ENCODE results near the gene GYPC.
"Not testable (repeated sequence)": the region's sequence is repeated elsewhere in the genome, so short reads cannot be mapped to it uniquely, and the experiment has no call there.

The GYPC gene

DNA sequence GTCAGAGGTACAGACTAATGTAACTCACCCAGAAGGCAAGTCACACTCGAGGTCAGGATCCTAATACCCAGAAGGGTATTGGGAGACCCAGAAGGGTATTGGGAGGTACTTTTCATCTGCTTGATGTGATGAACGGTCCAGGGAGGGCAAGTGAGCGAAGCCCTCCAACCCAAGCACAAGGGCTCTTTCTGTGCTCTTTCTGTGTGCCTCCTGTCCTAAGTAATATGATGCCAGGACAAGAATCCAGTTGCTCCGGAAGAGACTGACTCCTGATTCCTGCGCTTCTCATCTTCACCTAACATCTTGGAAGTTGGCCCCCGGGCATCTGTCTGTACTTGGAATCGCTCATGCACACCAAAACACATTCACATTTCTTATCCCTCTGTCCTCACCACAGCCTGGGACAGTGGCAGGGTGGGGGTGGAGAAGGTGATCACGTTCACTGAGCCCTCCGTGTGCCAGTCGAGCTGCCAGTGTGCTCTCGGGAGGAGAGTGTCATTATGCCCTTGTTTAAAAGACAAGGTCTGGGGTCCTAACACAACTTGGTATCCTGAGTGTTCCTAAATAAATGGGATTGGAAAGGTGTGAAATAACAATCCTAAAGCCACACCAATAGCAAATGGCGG lies 17.1 kb downstream of the GYPC start:
- no peak for DNase-seq

DNA sequence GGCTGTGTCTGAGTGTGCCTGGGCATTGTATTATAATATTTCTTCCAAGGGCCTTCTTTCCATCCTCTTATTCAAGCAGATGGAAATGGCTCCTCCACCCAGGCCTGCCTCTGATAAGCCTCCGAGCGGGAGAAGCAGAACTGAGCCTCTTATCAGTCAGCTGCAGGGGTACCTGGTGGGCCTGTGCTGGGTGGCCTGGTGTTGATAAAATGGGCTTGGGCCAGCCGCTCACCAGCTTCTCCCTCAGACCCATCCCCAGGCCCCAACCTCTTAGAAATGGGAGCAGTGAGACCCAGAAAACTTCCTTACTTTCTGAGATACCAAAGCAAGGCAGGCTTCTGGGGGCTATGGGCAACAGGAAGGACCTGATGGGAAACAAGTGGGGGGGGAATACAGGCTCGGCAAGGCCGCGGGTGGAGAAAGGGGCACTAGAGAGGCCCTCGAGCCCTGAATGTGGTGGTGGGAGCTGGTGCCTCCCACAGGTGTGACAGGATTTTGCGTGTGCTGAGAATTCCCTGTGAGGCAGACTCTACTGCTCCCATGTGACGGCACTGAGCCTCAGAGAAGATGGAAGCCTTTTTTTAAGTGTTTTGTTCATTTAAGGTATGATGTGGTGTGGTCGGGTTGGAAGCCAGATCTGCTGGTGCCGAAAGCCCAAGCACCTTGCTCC lies 18.3 kb downstream of the GYPC start:
- DNase-seq: no peak

DNA sequence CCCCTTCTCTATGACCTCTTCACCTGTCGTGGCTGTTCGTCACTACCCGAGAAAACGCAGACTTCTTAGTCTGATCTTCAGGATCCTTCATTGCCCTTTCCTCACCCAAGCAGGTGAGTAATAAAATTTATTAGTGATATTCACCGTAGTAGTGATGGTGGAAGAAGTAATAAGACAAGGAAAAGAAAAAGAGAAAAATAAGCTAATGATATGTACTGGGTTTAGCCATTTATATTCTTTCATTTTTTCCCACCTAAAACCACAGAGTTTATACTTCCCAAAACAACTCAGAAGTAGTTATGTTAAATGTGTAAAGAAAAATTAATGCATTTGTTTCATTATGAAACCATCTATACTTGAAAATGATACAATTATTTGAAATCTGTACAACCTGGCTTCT lies 19.7 kb downstream of the GYPC start:
- DNase-seq: no peak

DNA sequence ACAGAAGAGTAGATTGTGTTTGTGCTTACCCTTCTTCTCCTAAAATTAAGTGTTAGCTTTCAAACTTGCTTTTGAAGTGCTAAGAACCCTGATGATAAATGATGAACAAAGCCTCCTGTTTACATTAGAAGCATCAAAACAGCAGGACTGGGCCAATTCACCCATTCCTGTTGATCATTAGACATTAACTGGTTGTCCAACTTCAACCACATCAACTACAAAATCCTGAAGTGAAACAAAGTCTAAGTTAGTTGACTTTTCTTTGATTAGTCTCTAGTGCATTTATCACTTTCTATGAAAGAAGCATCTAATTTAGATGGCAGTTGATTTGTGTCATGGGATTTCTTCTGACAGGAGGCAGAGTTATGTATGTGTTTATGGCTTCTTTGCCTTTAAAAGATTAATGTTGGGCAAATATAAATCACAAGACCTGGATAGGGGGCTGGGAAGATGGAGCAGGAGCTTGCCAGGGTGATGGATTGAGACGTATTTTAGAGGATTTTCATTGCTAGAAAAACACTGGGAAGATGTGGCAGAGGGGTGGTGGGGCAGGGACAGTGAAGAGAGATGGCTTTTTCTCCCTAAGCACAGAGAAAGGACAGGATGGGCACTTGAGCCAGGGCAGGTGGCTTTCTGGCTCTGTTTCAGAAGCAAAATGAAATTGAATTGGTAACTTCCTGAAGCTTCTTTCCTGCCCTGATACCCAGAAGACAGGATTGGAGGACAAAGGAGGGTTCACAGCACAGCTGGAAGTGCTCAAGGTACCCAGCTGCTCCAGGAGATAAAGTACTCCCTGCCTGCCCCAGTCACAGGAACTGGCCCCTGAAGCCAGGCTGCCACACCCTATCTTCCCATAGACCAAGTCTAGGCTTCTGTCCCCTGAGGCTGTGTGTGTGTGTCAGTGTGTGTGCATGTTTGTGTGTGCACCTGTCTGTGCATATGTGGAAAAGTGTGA lies 20.5 kb downstream of the GYPC start:
- DNase-seq: no peak

DNA sequence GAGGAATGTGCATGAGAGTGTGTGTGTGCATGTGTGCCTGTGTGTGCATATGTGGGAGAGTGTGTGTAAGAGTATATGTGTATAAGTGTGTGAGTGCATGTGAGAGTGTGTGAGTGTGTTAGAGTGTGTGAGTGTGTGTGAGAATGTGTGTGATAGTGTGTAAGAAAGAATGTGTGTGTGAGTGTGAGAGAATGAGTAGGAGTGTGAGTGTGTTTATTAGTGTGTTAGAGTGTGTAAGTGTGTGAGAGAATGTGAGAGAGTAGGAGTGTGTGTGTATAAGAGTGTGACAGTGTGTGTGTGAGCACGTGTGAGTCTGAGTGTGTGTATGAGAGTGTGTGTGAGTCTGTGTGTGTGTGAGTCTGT lies 21.2 kb downstream of the GYPC start:
- no peak for DNase-seq

DNA sequence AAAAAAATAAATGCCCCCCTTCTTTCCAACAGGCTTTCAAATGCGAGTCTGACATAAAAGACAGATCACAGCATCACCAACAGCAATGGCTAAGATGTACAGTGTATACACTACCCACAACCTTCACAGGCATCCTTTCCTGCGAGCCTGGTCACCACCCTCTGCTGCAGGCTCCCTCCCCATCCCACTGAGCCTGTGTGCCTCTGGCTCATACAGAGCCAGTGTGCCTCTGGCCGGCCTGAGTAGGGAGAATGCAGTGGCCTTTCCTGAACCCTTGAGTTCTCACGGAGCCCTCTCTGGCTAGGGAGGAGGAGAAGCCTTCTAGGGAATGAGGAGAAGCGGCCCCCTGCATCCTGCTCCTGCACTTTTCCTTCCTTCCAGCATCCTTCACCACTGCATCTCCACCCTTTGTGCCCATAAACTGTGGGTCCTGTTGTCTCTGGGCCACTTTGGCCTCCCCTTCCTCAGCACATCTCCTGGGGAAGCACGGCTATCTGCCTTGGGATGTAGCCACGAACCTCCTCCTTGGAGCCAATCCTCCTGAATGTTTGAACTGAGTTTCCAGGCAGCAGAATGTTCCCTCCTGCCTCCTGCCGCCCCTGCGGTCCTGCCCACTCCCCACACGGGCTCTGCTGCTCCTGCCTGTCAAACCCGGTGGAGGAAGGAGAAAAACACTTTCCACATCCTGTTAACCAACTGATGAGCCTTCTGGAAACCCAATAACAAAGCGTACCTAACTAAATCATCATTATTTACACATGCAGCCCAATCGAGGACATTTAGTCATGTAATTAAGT lies 22.5 kb downstream of the GYPC start:
- DNase-seq: no peak

DNA sequence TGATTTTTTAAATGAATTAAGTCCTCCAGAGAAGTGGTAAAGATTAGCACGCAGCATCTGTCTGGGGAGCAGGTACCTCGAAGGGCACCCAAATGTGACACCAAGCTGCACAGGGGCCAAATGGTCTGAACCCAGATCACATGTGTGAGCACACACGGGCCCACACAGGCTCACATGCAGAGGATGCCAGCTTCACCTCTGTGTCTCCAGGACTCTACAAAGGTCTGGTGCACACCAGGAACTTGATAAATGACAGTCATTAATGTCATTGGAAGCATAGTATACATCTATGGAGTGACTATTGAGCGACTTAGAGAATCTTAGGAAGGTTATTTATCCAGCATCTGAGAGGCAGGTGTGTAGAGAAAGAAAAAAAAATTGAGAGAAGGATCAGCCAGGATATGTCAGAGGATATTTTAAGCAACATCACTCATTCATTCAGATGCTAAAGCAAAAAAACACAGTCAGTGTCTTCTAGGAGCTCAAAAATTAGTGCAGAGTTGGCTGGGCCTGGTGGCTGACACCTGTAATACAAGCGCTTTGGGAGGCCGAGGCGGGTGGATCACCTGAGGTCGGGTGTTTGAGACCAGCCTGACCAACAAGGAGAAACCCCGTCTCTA lies 23.2 kb downstream of the GYPC start:
- DNase-seq: no peak

DNA sequence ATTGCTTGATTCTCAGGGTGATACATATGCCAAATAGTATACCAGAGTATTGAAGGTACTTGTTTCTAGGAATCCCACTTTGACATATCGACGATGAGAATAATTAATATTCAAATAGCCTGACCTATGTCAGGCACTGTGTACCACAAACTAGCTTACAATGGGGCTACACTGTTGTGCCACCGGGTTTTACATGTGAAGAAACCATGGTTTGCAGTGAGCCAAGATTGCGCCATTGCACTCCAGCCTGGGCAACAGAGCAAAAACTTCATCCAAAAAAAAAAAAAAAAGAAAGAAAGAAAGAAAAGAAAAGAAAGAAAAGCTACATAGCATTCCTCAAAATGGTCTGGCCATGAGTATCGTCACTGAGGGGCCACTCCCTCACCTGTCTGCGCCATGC lies 25.5 kb downstream of the GYPC start:
- no peak for DNase-seq

DNA sequence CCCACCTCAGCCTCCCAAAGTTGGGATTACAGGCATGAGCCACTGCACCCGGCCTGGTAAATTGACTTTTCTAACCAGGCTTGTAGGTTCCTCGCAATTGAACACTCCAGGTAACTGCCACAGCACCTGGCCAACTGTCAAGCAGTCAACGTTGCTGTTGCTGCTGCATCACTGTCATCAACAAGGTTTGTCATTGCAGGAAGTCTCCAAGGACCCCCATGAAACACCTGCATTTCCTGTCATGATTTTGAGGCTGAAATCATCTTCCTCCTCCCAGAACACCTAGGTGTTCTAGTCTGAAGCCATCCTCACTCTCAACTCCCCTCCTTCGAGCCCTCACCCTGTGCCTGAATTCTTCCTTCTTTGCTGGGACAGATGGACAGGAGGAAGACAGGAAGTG lies 29.7 kb downstream of the GYPC start:
- DNase-seq: no peak

DNA sequence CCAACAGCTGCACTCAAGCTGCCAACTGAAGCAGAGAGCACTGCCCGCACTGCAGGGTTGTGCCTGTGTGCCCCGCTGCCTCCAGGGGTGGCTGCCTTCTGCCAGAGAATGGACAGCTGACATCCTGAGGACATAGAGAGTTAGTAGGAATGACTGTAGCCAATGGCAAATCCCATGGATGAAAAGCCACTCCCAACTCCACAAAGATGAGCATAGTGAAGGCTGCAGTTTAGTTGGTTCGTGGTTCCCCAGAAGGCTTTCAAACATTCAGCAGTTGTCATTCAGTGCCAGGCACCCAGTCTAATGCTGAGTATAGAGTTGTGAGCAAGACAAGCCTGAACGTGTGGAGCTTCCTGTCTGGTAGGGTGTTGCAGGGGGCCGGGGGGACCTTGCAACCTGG lies 30.3 kb downstream of the GYPC start:
- no peak for DNase-seq

DNA sequence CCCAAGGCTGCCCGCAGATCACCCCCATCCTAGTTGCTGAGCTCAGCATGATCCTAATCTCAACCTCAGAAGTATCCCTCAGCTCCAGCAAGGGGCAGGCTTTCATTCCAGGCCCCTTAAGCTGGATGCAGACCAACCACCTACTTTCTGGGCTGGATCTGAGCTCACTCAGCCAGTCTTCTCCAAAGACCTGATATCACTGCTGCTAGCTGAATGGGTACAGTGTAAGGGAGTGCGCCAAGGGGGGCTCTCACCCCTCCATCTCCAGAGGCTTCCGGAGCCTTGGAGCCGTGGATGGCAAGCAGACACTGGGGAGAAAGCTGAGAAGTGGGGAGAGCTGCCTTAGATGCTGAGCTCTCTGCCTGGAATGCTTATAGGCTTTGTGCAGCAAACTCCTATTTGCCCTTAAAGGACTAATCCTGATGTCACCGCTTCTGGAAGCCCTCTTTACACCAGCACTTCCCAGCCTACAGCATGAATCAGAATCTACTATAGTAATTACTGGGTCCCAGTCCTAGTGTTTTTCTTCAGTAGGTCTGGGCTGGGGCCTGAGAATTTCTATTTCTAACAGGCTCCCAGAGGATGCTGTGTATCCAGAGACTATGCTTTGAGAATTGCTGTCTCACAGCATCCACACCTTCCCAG lies 31.0 kb downstream of the GYPC start:
- DNase-seq: no peak

DNA sequence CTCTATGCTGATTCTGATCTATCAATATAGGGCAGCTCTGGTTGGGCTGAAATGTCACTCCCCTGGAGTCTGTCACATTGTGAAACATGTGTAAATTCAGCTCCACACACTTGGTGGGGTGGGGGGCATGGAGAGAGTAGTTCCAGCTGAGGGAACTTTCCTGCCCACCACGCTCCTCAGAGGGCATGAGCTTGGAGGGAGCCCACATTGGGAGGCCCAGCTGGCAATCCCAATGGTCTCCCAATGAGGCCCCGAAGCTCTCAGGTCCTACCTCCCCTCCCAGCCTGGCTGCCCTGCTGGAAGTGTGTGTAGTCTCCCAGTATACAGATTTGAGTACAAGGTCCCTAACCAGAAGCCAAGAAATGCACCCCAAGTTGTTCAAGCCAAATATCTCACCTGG lies 31.5 kb downstream of the GYPC start:
- no peak for DNase-seq

DNA sequence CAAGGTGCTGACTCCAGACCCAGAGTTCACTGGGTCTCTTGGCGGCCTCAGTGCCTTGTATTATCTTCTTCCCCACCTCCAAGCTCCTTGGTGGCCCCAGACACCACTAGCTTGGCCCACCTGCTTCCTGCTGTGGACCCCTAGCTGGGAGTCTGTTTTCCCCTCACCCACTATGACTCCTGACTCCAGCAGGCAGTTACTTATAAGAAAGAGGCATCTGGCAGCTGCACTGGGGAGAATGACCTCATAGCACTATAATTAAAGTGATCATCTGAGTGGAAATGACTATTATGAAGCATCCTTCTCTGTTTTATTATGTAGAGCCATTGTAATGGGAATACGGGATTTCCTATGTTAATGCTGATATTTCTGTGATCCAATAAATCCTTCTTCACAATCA lies 32.6 kb downstream of the GYPC start:
- not testable (repeated sequence) for DNase-seq

DNA sequence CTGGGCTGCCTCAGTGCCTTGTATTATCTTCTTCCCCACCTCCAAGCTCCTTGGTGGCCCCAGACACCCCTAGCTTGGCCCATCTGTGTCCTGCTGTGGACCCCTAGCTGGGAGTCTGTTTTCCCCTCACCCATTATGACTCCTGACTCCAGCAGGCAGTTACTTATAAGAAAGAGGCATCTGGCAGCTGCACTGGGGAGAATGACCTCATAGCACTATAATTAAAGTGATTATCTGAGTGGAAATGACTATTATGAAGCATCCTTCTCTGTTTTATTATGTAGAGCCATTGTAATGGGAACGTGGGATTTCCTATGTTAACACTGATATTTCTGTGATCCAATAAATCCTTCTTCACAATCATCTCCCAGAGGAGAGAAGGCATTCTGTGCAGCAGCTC lies 36.3 kb downstream of the GYPC start:
- DNase-seq: not testable (repeated sequence)

DNA sequence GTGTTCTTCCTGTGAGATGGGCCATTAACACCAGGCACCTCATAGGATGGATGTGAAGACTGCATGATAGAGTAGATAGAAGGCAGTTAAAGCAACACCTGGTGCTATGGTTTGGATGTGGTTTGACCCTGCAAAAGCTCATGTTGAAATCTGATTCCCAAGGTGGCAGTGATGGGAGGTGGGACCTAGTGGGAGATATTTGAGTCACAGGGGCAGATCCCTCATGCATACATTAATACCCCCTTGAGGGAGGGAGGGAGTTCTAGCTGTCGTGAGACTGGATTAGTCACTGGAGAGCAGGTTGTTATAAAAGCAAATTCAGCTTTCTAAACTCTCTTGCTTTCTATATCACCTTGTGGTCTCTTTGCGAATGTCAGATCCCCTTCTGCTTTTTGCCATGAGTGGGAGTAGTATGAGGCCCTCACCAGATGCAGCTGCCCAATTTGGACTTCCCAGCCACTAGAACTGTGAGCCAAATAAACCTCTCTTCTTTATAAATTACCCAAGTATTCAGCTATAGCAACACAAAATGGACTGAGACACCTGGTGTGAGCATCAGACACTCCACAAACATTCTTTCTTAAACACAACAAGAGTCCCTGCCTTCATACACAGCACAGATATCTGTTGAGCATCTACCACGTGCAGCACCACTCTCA lies 37.1 kb downstream of the GYPC start:
- not testable (repeated sequence) for DNase-seq

DNA sequence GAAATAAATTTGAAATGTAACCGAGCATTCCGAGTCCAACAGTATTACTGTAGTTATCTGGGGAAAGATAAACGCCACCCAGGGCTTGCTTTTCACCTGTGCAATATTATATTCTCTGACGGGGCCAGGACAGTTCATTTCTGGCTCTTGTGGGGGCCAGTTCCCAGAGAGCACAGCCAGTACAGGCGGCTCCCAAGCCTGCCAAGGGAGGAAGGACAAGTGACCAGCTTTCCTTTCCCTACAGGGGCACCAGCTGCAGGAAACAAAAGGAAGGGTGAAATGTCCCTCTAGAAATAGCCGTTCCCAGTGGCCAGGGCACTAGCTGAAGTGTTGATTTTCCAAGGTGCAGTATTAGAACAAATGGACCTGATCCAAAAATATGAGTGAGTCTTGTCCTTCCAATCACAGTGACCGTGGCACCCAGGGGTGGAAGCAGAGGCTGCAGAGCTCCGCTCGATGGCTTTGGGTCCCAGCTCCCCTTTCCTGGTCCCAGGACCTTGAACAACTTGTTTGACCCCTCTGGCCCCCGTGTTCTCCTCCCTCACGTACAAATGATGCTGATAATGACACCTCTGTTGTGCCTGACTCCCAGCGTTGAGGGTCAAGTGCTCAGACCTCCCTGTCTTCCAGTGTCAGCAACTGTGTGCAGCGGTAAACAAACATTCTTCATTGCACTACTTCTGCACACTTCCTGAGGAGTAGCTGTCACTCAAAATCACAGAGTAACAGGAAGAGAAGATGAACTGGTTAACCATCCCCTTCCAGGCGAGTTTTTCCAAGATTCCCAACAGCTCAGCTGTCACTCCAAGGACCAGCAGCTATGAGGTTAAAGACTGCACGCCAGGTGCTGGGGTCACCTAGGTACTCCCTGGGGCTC lies 40.9 kb downstream of the GYPC start:
- DNase-seq: no peak

DNA sequence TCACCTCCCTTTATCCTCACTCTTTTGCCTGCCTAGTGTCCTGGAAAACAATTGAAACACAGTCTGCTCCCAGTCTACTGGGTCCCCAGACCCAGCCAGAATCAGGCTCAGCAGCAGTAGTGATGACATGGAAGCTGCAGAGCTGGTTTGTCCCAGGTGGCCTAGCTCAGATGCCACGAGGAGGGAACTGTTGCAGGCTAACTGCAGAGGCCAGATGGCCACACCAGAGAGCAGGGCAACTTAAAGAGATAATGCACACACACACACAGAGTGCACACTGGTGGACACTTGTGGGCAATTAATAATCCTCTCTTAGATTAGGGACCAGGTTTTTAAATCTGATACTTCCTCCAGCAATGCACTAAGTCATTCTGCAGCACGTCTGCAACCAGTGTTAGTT lies 42.4 kb downstream of the GYPC start:
- no peak for DNase-seq

DNA sequence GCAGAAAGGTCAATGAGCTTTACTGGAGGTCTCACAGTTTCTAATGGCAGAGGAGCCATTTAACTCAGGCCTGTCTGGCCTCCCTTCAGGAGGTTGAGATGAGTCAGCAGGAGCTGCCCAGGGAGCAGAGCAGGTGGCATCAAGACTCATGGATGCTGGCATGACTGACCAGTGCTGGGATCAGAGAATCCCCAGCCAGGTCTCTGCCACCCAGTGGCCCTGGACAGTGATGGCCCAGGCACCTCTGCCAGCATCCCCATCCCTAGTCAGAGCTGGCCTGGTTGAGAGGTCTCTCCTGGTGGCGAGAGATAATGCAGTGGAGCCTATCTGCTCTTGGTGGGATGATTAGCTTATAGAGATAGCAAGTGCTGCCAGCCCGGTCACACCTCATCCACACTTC lies 43.1 kb downstream of the GYPC start:
- DNase-seq: no peak

DNA sequence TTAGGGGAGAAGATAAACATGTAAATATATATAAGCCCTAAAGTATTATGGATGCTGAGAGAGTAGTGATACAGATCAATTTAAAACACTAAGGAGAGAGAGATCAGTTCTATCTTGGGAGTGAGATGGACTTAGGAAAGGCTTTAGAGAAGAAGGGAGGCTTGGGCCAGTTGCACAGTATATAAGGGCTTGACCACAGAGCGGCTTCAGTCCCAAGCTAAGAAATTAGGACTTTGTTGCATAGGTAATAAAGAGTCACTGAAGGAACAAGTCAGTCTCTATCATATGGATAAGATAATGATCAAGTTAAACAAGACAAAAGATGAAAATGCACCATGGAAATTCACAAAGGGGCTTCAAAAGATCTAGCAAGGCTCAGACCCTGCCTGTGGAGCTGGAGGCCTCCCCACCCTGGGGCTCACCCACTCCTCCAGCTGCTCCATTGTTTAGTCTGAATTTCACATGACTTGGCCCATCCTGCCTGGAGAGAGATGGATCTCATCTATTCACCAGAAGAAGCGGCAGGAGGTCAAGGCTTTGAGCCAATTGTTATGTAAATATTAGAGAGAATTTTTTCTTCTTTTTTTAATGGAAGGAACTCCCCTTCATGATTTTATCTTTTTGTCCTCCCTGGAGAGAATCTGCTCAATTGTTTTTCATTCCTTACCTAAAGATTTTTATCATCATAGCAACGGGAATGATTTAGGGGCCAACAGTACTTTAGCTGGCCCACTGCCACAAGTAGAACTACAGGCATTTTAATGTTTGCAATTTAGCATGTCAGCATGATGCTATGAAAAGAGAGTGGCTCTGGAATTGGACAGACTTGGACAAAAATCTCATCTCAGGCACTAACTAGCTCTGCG lies 44.0 kb downstream of the GYPC start:
- no peak for DNase-seq

DNA sequence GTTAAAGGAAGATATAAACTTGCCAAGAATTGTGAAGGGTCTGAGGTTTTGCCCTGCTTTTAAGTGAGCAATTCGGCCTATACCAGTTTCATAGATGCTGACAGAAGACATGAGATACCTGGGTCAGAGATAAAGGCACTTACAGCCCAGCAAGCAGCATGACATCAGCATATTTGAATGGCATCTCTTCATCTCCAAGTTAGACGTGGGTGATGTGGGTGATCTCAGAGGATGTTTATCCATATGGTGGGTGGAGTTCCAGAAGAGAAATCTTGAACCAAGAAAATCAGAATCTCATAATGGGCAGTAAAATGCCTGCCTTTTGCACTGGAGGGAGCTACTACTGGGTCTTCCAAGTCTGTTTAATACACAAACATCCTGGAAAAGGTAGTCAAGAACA lies 44.7 kb downstream of the GYPC start:
- DNase-seq: no peak

Data from activated naive CD4-positive, alpha-beta T cell (primary cell).